ACC112 (cell line): ENCODE measurements around the gene CUL2.

Experiments used
- H2AFZ ChIP-seq: fragments of 200-600 bp; sonication (generic); one replicate; pipeline ENCODE4 v1.6.0; 2017; ENCODE audit warnings: antibody characterized with exemption, low read length; ENCODE audit not compliant: unreplicated experiment
- H3K27ac ChIP-seq: fragments of 200-600 bp; sonication (generic); 2 replicates; pipeline ENCODE4 v1.5.1; 2014; ENCODE audit warnings: low read depth, mild to moderate bottlenecking, antibody characterized with exemption, low read length, moderate library complexity
- H3K27me3 ChIP-seq: fragments of 200-600 bp; sonication (generic); 2 replicates; pipeline ENCODE4 v1.6.1; 2014; ENCODE audit warnings: mild to moderate bottlenecking, antibody characterized with exemption, low read length, moderate library complexity, mixed read lengths; ENCODE audit not compliant: insufficient read depth
- H3K36me3 ChIP-seq: fragments of 200-600 bp; sonication (generic); 2 replicates; pipeline ENCODE4 v1.6.1; 2016; ENCODE audit warnings: mild to moderate bottlenecking, antibody characterized with exemption, low read length, moderate library complexity, mixed read lengths; ENCODE audit not compliant: insufficient read depth
- H3K4me1 ChIP-seq: fragments of 200-600 bp; sonication (generic); one replicate; pipeline ENCODE4 v1.6.1; 2016; ENCODE audit warnings: low read length, mixed read lengths; ENCODE audit not compliant: insufficient read depth, unreplicated experiment, control insufficient read depth
- H3K4me3 ChIP-seq: fragments of 200-600 bp; sonication (generic); 2 replicates; pipeline ENCODE4 v1.5.1; 2014; ENCODE audit warnings: mild to moderate bottlenecking, low read depth, low read length
- H3K79me2 ChIP-seq: fragments of 200-600 bp; sonication (generic); one replicate; pipeline ENCODE4 v1.6.0; 2016; ENCODE audit warnings: low read length; ENCODE audit not compliant: control insufficient read depth, unreplicated experiment, insufficient read depth

The CUL2 gene

DNA sequence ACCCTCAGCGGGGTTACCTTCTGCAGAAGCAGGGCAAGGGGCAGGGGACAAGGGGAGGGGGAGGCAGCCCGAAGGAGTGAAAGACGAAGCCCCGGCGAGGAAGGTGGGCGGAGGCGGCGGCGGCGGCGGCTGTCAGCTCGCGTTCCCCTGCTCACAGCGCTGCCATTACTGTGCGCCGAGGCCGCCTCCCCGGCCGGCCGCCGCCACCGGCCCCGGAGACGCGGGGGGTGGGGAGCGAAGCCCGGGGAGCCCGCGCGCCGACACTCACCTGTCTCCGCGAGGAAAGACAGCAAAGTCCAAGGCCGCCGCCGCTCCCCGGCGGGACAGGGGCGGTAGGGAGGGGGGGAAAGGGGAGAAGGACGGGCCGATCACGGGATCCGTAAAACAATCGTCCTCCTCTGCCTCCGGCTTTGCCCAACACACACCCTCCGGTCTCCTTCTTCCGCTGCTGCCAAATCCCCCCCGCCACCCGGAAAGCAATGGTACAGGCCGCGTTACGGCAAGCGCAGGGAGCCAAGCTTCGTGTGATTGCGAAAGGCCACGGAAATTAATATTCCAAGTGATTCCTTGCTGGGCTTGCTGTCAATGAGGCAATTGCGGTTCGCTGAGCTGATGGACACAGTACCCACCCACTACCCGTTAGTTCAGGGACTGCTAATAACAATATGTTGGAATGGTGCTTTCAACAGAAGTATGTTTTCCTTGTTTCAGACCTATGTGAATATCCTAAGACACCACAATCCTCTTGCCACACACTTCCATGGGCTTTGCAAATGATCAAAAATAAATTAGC lies at the start of gene CUL2:
Gene CUL2, minus strand, starts transcription at position 180 of the 793 bp plus-strand sequence. CDS start 19,024 bp downstream, outside the sequence.
- Histone ChIP-seq H2AFZ (peak within 1 kb of the TSS; percentile 87), H3K79me2 (peaks cover 47% of the 10 kb centered on the region)

DNA sequence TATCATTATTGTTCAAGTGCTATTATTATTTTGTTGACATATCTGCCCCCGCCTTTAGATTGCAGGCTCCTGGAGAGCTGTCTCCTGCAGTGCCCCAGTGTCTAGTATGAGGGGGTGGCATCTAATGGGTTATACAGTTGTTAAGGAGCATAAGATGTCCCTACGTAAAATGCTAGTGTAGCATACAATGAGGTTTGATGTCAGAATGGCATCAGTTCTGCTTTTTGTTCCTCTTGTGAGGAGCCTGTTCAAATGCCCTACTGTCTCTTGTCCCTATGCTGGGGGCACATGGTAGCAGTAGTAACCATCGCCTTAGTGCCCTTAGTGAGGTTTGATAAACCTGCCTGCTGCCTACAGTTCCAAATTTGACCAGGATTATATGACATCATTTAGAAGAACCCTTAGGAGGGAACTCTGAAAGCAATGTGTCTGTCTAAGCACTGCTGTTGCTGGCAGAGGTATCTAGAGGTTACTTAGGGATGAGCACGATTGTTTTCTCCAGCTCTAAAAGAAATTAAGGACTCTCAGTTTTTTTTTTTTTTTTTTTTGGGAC lies 46.2 kb upstream of the CUL2 start:
- Histone ChIP-seq H3K36me3 (no peaks in the 10 kb centered on the region), H3K4me1 (no peaks in the 10 kb centered on the region), H2AFZ (no peak overlapping the region), H3K79me2 (peaks cover 11% of the 10 kb centered on the region), H3K27me3 (no peaks in the 10 kb centered on the region), H3K4me3 (no peak overlapping the region), H3K27ac (no peak overlapping the region)

More for the DNA sequence above, at the start of gene CUL2:
- H3K27me3 ChIP-seq: no peaks in the 10 kb centered on the region
- peak within 1 kb of the TSS; percentile 76 for H3K27ac ChIP-seq
- peaks cover 16% of the 10 kb centered on the region for H3K4me1 ChIP-seq
- H3K4me3 ChIP-seq: peak within 1 kb of the TSS; percentile 91
- 0 out of 2 replicates have a peak, but pooled peaks cover 4% of the 10 kb centered on the region for H3K36me3 ChIP-seq

DNA sequence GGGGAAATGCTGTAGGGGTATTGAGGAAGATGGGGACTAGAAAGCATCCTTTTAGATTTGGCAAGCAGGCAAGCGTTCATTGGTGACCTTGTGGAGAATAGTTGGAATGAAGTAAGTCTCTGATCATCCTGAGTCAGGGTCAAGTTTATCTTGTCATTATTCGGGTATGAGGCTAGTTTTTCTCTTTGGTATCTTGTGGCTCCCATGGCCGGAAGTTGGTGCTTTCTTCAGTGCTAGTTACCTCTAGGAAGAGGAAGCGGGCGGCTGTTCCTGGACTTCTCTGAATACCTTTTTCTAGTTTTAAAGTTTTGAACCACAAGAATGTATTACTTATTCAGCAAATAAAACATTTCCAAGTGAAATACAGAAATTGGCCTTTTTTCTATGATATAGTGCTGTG lies 45.7 kb upstream of the CUL2 start:
- no peak overlapping the region for H2AFZ ChIP-seq
- no peaks in the 10 kb centered on the region for H3K4me1 ChIP-seq
- no peak overlapping the region for H3K27ac ChIP-seq
- H3K79me2 ChIP-seq: peaks cover 14% of the 10 kb centered on the region
- H3K4me3 ChIP-seq: no peak overlapping the region
- H3K27me3 ChIP-seq: no peaks in the 10 kb centered on the region
- no peaks in the 10 kb centered on the region for H3K36me3 ChIP-seq

DNA sequence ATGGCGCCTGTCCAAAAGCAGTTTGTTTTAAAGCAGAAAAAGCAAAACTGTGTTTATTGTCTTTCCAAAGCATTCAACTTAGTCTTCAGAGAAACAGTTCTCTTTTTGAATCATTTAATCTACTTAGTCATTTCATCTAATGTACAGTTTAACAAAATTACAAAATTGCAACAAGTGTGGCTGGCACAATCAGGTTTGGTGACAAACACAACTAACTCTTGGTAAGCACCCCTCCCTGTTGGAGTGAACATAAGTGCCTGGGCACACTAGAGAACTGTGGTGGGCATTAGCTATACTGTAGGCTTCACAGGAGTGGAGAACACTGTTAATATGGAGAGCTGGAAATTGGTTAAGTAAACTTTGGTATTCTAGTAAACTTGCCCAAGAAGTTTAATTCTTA lies 43.4 kb upstream of the CUL2 start:
- H2AFZ ChIP-seq: no peak overlapping the region
- H3K36me3 ChIP-seq: no peaks in the 10 kb centered on the region
- H3K27me3 ChIP-seq: no peaks in the 10 kb centered on the region
- peaks cover 11% of the 10 kb centered on the region for H3K4me1 ChIP-seq
- H3K4me3 ChIP-seq: no peak overlapping the region
- H3K79me2 ChIP-seq: peaks cover 35% of the 10 kb centered on the region
- H3K27ac ChIP-seq: no peak overlapping the region

DNA sequence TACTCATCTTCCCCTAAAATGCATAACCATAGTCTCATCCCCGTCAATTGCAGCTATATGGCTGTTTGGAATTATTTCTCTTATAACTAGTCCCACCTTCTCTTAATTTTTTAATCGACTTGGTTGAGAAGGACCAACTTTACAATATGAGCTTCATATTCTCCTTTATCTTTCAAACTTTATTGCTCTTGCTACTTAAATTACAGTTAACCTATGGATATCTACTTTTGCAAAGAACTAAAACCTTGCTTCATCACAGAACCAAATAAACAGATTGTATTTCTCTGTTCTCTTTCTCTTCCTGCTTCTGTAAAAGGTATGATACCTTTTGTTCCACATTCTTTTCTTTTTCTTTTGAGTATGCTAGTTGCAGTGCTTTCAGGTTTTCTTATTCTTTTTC lies 42.6 kb upstream of the CUL2 start:
- Histone ChIP-seq H3K27ac (no peak overlapping the region), H3K4me1 (peaks cover 15% of the 10 kb centered on the region), H3K27me3 (no peaks in the 10 kb centered on the region), H3K79me2 (peaks cover 42% of the 10 kb centered on the region), H3K36me3 (no peaks in the 10 kb centered on the region), H2AFZ (no peak overlapping the region), H3K4me3 (no peak overlapping the region)

DNA sequence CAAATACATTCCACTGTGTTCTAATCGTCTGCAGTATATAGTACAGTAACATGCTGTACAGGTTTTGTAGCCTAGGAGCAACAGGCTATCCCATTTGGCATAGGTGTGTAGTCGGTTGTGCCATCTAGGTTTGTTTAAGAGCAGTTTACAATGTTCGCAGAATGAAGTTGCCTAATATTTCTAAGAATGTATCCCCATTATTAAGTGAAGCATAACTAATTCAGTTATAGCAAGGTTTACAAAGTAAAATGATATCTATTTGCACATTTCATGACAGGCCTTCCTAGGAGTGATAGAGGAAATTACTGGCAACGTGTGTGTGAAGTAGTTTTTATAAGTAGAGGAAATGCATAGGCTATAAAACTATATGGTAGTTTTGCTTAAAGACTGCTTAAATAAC lies 40.5 kb upstream of the CUL2 start:
- Histone ChIP-seq H3K4me1 (peaks cover 15% of the 10 kb centered on the region), H2AFZ (no peak overlapping the region), H3K79me2 (peaks cover 35% of the 10 kb centered on the region), H3K36me3 (no peaks in the 10 kb centered on the region), H3K4me3 (no peak overlapping the region), H3K27me3 (no peaks in the 10 kb centered on the region), H3K27ac (no peak overlapping the region)

DNA sequence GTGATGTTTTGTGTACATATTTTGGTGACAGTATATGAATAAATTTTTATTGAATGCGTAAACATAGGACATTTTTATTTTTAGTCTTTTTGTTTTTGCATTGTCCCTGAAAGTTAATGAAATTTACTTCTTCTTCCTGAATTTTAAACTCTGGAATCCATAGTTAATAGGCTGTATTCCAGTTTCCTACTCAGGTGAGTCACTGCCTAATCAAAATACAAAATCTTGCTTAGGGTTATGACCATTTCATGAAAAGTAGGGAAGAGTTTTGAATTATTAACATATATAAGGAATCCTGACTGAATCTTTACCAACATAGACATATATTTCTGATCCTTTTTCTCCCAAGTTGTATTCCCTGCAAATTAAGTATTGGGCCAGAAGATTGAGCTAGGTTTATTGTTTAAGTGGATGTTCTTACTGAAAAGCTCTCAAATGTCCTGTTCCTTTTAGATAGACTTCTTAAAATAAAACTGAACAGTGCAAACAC lies 39.1 kb upstream of the CUL2 start:
- Histone ChIP-seq H2AFZ (no peak overlapping the region), H3K4me1 (peaks cover 15% of the 10 kb centered on the region), H3K36me3 (no peaks in the 10 kb centered on the region), H3K79me2 (peaks cover 35% of the 10 kb centered on the region), H3K27me3 (no peaks in the 10 kb centered on the region), H3K27ac (no peak overlapping the region), H3K4me3 (peak overlapping the region; percentile 36)

DNA sequence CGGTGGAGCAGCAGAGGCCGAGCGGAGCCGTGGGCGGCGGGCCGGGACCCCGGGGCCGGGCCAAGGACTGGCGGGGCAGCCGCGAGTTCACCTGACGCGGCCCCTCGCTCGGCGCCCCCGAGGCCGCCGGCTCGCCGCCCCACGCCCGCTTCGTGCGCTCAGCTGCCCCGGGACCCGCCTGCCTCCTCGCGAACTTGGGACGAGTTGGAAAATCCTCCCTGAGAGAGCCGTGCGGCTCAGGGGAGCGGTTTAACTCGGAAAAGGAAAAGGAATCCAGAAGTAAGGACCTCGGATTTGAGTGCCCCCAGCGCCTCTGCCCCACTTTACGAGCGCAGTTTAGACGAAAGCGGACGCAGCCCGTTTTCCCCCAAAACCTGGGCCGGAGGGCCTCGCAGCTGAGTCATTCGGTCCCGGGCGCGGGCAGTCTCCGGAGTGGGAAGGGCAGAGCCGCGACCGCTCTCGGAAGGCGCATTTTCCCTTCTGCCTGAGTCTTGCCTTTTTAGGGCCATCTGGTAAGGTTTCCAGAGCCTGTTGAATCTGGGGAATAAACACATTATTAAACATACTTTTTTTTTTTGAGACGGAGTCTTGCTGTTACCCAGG lies 37.2 kb upstream of the CUL2 start:
- H3K4me1 ChIP-seq: peaks cover 15% of the 10 kb centered on the region
- peak overlapping the region; percentile 96 for H3K4me3 ChIP-seq
- no peaks in the 10 kb centered on the region for H3K27me3 ChIP-seq
- peak overlapping the region; percentile 83 for H2AFZ ChIP-seq
- peak overlapping the region; percentile 99 for H3K27ac ChIP-seq
- no peaks in the 10 kb centered on the region for H3K36me3 ChIP-seq
- H3K79me2 ChIP-seq: peaks cover 30% of the 10 kb centered on the region

DNA sequence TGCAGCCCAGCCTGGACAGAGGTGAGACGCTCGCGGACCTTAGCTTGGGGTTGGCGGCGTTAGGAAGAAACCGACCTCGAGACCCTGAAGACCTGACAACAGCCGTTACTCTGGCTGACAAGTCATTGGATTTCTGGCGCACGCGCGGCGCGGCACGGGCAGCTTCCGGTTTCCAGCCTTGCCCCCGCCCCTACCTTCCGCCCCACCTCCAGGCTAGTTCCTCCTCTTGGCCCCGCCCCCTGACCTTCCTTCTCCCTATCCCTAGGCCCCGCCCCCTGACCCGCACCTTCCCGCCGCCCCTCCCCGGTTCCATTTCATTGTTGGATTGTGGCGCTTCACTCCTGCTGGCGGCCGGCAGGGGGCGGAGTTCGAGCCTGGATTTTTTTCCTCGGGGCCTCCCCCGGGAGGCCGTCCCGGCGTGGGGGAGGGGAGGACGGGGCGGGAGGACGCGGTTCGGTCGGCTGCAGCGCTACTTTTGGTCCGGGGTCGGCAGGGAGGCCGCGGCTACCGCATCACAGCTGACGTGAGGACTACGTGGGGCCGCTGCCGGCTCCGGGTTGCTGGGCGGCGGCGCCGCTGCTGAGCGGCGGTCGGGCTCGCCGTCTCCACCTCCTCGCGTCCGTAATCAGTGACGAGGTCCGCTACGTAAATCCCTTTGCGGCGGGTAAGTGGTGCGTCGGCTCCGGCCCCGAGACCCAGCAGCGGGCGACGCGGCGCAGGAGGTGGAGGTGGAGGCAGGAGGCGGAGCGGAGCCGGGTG lies 36.6 kb upstream of the CUL2 start, which contains the start of gene CREM:
Gene CREM, plus strand, starts transcription at position 317 of the 759 bp plus-strand sequence. CDS start 10,990 bp downstream, outside the sequence.
- peaks cover 30% of the 10 kb centered on the region for H3K79me2 ChIP-seq

DNA sequence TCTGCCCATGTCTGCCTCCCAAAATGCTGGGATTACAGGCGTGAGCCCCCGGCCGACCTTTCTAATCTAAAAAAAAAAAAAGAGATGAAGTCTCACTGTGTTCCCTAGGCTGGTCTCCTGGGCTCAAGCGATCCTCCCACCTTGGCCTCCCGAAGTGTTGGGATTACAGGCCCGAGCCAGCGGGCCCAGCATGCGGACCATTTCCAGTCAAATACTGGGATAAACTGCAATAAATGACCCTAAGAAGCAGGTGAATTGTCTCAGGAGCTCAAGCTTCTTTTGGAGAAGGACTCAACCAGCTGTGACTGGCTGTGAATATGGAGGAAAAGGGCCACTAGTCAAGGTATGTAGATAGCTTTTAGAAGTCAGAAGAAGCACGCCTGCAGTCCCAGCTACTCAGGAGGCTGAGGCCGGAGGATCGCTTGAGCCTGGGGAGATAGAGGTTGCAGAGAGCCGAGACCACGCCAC lies 36.0 kb upstream of the CUL2 start:
- Histone ChIP-seq H2AFZ (peak overlapping the region; percentile 76), H3K27me3 (no peaks in the 10 kb centered on the region), H3K4me1 (peaks cover 15% of the 10 kb centered on the region), H3K27ac (peak overlapping the region; percentile 41; the same call in 1 of the 2 replicates), H3K4me3 (peak overlapping the region; percentile 96), H3K79me2 (peaks cover 30% of the 10 kb centered on the region), H3K36me3 (no peaks in the 10 kb centered on the region)

More for the DNA sequence above, 36.6 kb upstream of the CUL2 start, which contains the start of gene CREM:
- H2AFZ ChIP-seq: peak within 1 kb of the TSS; percentile 83
- peaks cover 15% of the 10 kb centered on the region for H3K4me1 ChIP-seq
- H3K27ac ChIP-seq: peak within 1 kb of the TSS; percentile 99
- H3K27me3 ChIP-seq: no peaks in the 10 kb centered on the region
- peak within 1 kb of the TSS; percentile 96 for H3K4me3 ChIP-seq
- no peaks in the 10 kb centered on the region for H3K36me3 ChIP-seq
